G401.6 (cell line): Measurements from ENCODE around the gene VWF.

ENCODE experiments used
- FAIRE-seq: peaks from 2 replicates; lab custom pipeline; 2012; peaks lifted over from hg19 to GRCh38; lab: Jason Lieb, UNC

VWF gene

DNA sequence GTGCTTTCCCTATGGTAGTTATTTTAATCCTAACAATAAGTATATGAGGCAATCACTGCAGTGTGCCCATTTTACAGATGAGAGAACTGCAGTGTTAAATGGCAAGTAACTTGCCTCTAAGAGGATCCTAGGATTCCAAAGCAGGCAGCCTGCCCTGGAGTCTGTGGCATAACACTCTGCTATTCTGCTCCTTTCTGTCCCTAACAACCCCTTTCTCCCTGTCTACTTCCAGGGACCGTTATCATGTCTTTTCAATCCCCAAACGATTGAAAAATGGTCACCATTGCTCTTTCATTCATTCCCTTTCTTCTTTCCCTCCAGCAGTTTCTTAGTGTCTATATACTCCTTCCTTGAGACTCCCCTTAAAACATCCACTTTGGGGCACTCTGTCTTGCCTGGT lies 178.1 kb downstream of the VWF start:
- no peak for FAIRE-seq

GRCh38 chr12:5945071-5946008 lies 179.1 kb downstream of the VWF start, which contains the start of gene ANO2:
ANO2 (minus strand) TSS chr12:5945259; CDS start chr12:5945217, 42 bp downstream.
- no peak for FAIRE-seq

GRCh38 chr12:5944688-5945070 lies 179.8 kb downstream of the VWF start:
- FAIRE-seq = no peak

DNA sequence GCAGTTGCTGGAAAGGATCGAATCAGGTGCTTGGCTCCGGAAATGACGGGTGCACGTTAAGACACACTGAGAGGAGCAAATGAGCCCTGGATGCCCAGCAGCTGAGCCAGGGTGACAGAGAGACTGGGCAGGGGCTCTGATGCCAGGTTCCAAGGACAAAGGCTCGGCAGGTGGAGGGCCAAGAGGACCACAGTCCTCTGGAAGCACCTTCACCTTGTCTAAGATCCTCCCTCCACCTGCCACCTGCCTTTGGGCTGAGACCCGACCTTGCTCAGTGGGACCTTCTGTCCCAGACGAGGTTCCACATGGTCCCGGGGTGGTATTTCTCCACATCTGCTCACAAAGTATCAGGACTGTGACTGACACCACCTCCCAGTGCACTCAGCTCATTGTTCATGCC lies 180.4 kb downstream of the VWF start:
- FAIRE-seq = no peak

GRCh38 chr12:5941907-5942306 lies 182.6 kb downstream of the VWF start:
- FAIRE-seq = no peak

DNA sequence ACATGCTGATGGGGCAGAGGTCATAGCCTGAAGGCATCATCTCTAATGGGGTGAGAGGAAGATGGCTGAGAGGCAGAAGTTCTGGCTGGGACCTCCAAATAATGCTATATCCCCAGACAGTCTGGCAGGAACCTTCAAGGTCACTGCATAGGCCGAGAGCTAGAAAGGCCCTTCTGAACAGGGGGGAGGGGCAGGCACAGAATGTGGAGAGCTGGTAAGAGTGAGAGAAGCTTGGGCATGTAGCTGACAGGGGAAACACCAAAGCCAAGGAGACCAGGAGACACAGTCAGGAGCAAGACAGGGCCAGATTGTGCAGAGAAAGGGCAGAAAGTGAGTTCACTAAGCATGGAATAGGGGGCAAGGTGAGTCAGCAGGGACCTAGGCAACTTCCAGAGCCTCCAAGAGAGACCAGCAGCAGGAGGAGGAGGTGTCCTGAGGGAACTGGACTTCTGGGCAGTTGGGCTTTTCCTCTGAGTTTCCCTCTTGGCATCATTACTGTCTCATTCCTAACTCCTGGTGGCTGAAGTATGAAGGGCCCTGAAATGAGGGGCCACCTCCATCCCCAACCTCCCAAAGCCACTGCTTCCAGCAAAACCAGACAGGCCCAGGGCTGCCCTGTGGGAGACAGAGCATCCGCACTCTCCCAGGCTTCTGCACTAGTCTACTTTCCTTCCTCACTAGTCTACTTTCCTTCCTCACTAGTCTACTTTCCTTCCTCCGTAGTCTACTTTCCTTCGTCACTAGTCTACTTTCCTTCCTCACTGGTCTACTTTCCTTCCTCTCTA lies 196.5 kb downstream of the VWF start:
- FAIRE-seq = no peak

DNA sequence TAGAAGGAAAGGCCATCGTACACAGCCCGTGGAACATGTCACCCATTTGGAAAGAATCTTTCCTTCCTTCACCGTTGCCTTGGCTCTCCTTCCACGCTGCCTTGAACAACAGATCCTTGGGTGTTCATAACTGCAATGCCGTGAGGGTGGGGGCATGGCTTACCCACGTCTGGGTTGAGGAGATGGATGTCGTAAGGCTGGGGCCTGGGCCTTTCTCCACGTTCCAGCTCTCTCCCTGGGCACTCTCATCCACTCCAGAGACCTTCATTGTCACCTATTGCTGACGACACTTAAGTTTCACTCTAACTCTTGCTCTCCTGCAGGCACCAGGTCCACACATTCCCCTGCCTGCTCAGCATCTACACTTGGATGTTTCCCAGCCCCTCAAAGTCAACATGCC lies 198.8 kb downstream of the VWF start:
- no peak for FAIRE-seq

- no peak for FAIRE-seq
These were observed 200.1 kb downstream of the VWF start for GRCh38 chr12:5924342-5924741.

- no peak for FAIRE-seq
These were observed 200.7 kb downstream of the VWF start for GRCh38 chr12:5923751-5924150.

GRCh38 chr12:5923043-5923605 lies 201.3 kb downstream of the VWF start:
- no peak for FAIRE-seq

DNA sequence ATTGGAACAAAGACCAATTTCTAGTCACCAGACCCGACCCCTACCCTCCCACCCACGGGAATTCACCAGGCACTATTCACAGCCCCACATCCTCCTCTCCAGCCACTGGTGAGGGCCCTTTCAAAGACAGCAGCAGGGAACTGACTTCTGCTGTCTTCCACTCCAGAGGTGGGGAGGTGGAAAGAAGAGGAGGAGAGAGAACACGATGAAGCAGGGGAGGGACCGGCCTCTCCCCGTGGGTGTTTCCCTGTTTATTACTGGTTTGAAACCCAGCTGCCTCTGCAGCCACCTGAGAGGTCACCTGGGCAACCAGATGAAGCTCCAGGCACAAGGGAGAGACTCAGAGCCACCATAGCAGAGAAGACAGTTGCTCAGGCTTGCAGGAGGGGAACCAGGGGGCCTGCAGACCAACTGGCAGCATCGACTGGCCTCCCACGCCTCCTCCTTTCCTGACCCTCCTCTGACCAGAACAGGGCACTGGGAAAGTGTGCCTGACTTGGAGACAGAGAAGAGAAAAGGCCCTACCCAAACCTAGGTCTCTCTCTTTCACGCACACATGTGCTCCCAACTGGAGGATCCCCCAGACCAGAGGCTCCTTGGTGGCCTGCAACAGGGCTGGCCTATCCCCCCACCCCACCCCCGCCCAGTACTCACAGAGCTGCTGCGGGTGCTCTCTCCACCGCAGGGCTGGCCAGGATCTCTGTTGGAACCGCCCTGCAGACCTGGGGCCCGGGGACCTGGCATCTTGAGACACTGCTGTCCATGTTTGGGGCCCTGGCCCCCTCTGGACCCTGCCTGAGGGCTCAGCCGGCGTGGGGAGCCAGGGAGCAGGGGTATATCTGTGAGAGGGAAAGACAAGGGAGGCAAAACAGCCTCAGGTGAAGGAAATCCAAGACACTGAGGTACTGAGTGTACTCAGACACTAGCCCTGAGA lies 202.2 kb downstream of the VWF start:
- FAIRE-seq = no peak

GRCh38 chr12:5921027-5921909 lies 203.2 kb downstream of the VWF start:
- no peak for FAIRE-seq

DNA sequence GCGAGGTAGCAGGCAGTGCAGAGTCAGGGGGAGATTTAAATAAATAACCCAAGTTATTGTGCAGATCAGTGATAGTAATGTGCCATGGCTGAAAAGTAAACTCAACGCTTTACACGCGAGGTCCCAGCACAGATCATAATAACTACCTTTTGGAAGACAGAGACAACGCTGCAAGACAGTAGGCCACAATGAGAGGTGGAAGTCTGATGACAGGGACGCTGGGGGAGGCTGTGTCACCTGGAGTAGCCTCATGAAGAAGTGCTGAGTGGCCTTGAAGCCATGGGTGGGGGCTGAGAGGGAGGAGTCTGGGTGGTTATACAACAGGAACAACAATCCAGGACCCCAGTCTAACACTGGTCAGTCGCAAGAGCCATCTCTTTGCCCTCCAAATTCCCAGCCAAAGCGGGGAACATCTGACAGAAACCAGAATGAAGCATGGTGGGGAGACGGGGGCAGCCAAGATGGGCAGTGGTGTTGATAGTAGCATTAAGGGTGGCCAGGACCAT lies 207.6 kb downstream of the VWF start:
- FAIRE-seq = no peak

DNA sequence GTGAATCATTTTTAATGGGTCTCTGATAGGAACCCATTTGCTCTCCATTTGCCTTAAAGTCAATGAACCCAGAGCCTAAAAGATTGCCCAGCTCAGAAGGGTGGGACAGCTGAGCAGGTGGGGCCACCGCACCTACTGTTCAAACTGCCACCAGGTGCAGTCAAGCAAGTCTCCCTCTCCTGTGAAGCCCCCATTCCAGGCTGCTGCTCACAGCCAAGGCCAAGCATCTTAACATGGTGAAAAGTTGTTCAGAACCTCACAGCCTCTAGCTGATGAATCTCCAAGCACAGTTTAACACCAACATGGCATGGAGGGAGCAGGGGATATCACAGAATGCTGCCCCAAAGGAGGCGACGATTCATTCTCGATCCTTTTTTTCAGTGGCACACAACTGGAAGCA lies 209.0 kb downstream of the VWF start:
- no peak for FAIRE-seq

- no peak for FAIRE-seq
These were observed 209.9 kb downstream of the VWF start for GRCh38 chr12:5914387-5915149.

DNA sequence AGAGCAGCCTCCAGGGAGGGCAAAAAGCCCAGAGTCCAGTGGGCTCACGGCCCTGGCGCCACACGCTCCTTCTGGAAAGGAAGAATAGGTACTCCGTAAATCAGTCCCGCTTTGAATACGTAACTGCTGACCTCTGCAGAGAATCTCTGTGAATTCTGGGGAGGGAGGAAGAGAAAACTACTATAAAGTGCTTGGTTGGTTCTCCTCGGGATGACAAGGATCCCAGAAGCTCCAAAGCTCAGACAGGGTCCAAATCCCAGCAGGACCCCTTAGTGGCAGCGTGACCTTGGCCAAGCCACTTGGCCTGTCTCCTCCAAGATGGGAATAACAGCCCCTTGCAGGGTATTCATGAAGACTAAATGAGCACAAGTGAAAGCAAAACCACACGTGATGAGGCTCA lies 211.1 kb downstream of the VWF start:
- no peak for FAIRE-seq

- no peak for FAIRE-seq
These were observed 211.8 kb downstream of the VWF start for GRCh38 chr12:5912437-5913334.

DNA sequence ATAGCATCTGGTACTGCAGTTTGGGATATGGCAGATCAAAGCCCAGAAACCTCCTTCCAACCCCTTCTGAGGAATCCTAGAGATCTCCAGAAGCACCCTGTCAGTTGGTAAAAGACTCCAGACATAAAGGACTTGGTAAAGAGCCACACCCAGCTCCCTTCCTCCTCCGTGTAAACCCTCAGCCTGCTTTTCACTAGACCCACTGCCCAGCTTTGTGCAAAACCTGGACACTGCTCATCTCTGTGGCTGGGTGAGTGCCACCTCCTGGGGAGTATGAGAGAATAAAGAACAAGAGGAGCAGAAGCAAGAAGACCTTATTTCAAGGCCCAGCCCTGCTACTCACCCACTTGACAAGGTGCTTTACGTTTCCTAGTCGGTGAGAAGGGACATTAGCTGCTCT lies 212.5 kb downstream of the VWF start:
- no peak for FAIRE-seq
